Astrocyte (in vitro differentiated cells and primary cell): ENCODE data around the gene CALB2.

ENCODE experiments used
- EZH2 ChIP-seq: IDR thresholded peaks from 2 replicates; pipeline ENCODE4 v1.6.1; 2012; ENCODE audit warnings: mild to moderate bottlenecking, low read length, inconsistent platforms; ENCODE audit not compliant: insufficient read depth
- TF ChIP-seq, protein P1 (sequence below): IDR thresholded peaks from 2 replicates; pipeline ENCODE4 v1.5.1; 2011; ENCODE audit warnings: low read depth, mild to moderate bottlenecking, inconsistent platforms, low read length, moderate library complexity; ENCODE audit not compliant: insufficient read depth

DNA sequence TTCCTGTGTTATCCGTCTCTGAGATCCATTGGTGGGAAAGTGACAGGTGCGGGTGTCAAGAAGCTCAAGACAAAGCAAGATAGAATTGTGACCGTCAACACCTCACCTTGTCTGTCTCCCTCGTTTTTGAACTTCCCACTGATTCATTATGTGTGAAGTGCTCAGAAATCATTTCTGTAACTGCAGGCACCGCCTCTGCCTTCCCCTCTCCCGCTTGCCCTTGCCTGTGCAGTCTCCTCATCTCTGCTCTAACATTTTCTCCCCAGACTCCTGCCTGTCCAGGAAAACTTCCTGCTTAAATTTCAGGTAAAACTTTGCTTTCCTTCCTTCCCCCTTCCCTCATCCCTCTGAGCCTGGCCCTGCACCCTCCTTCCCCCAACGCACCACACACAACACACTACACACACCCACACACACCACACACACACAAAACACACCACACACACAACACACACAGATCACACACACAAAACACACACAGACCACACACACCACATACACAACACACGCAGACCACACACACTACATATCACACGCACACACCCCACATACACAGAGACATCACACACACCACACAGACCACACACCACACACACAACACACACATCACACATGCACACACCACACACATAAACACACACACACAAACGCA, 25.7 kb downstream of the CALB2 start:
- TF ChIP-seq, protein P1, sequence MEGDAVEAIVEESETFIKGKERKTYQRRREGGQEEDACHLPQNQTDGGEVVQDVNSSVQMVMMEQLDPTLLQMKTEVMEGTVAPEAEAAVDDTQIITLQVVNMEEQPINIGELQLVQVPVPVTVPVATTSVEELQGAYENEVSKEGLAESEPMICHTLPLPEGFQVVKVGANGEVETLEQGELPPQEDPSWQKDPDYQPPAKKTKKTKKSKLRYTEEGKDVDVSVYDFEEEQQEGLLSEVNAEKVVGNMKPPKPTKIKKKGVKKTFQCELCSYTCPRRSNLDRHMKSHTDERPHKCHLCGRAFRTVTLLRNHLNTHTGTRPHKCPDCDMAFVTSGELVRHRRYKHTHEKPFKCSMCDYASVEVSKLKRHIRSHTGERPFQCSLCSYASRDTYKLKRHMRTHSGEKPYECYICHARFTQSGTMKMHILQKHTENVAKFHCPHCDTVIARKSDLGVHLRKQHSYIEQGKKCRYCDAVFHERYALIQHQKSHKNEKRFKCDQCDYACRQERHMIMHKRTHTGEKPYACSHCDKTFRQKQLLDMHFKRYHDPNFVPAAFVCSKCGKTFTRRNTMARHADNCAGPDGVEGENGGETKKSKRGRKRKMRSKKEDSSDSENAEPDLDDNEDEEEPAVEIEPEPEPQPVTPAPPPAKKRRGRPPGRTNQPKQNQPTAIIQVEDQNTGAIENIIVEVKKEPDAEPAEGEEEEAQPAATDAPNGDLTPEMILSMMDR, result no peak
- TF ChIP-seq EZH2, result no peak
